ENCODE results near the gene MX2. TPM values are rescaled to one million over a fixed set of nuclear protein-coding genes. Genes with fewer than 3 reads are reported as not detected.

Gene MX2
- total RNA-seq, 1 experiment from 2014 or later, result 0.15 TPM

- H3K9ac ChIP-seq (ENCODE audit: low read length), result no peak overlapping the region
- ChIA-PET CTCF (no interaction called here), POLR2A (ENCODE audit: unreplicated experiment) (interaction anchor here (0.6 kb wide), 1 partner anchor 823 kb away, joined by 3 read pairs; no protein-coding TSS in a partner anchor)
- no peak for TF ChIP-seq EZH2 (IDR thresholded peaks at IDR 0.05; ENCODE audit: low read length, unreplicated experiment)
- H3K4me3 ChIP-seq (ENCODE audit: low read length), result no peak overlapping the region
- no peaks in the 10 kb centered on the region for H3K9me2 ChIP-seq (replicated peaks; ENCODE audit: low read length)
- no peak for DNase-seq
- H3K27me3 ChIP-seq (ENCODE audit: low read length), result no peaks in the 10 kb centered on the region
- no peaks in the 10 kb centered on the region for H3K9me3 ChIP-seq (ENCODE audit: low read length)
- no peak overlapping the region for H3K27ac ChIP-seq (ENCODE audit: low read length)
- no TSS peak for BruUV-seq (replicated peaks)
- H3K4me2 ChIP-seq (ENCODE audit: low read length), result no peak overlapping the region
- ATAC-seq, result no peak
- H2AFZ ChIP-seq (ENCODE audit: low read length), result no peak overlapping the region
- H3K79me2 ChIP-seq (ENCODE audit: low read length), result no peaks in the 10 kb centered on the region
- H3K36me3 ChIP-seq (ENCODE audit: low read depth, low read length), result no peaks in the 10 kb centered on the region
- intact Hi-C loops (cut with micrococcal nuclease), result no loop called here
- H3F3A ChIP-seq (ENCODE audit: low read length, unreplicated experiment), result no peaks in the 10 kb centered on the region
- H3K4me1 ChIP-seq (ENCODE audit: insufficient read depth, low read length), result no peaks in the 10 kb centered on the region
- no peaks in the 10 kb centered on the region for H4K20me1 ChIP-seq (ENCODE audit: low read length)
Measured at GRCh38 chr21:41445465-41445862, 83.6 kb downstream of the MX2 start.

DNA sequence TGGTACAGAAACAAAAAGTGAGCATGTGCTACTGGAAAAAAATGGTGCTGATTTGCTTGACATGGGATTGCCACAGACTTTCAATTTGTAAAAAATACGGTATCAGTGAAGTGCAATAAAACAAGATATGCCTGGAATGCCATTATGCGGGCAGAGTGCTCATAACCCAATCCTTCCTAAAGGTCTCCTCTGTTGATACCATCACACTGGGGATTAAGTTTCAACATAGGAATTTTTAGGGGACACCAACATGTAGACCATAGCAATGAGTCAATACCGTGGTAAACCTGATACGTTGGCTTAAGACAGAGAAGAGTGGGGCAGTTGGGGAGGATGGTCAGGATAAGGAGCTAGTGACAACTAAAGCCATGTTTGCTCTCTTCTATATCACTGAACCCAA lies 84.8 kb downstream of the MX2 start:
- H3K9ac ChIP-seq (ENCODE audit: low read length), result no peak overlapping the region
- POLR2A ChIA-PET (ENCODE audit: unreplicated experiment), result no interaction called here
- no peaks in the 10 kb centered on the region for H3K36me3 ChIP-seq (ENCODE audit: low read depth, low read length)
- no peaks in the 10 kb centered on the region for H3K27me3 ChIP-seq (ENCODE audit: low read length)
- H3K79me2 ChIP-seq (ENCODE audit: low read length), result no peaks in the 10 kb centered on the region
- TF ChIP-seq EZH2 (IDR thresholded peaks at IDR 0.05; ENCODE audit: low read length, unreplicated experiment), result no peak
- TF ChIP-seq CTCF (conservative IDR thresholded peaks at IDR 0.05; ENCODE audit: low read depth, low read length), result no peak
- TF ChIP-seq EZH2phosphoT487 (IDR thresholded peaks at IDR 0.05; ENCODE audit: borderline replicate concordance, low read length), result no peak
- no peak overlapping the region for H2AFZ ChIP-seq (ENCODE audit: low read length)
- no peak overlapping the region for H3K4me3 ChIP-seq (ENCODE audit: low read length)
- BruUV-seq (replicated peaks), result no TSS peak
- ATAC-seq, result no peak
- no peaks in the 10 kb centered on the region for H3K4me1 ChIP-seq (ENCODE audit: insufficient read depth, low read length)
- CTCF ChIA-PET, result no interaction called here
- H3K9me2 ChIP-seq (replicated peaks; ENCODE audit: low read length), result no peaks in the 10 kb centered on the region
- peak; percentile 33 for DNase-seq
- H3K27ac ChIP-seq (ENCODE audit: low read length), result no peak overlapping the region
- intact Hi-C loops (cut with micrococcal nuclease), result no loop called here
- H3F3A ChIP-seq (ENCODE audit: low read length, unreplicated experiment), result no peaks in the 10 kb centered on the region
- no peaks in the 10 kb centered on the region for H3K9me3 ChIP-seq (ENCODE audit: low read length)
- no peak overlapping the region for H3K4me2 ChIP-seq (ENCODE audit: low read length)
- no peaks in the 10 kb centered on the region for H4K20me1 ChIP-seq (ENCODE audit: low read length)

GRCh38 chr21:41447356-41447755 lies 85.5 kb downstream of the MX2 start:
- intact Hi-C loops (cut with micrococcal nuclease), result no loop called here
- no peak for DNase-seq
- no peaks in the 10 kb centered on the region for H3K27me3 ChIP-seq (ENCODE audit: low read length)
- ChIA-PET CTCF (no interaction called here), POLR2A (ENCODE audit: unreplicated experiment) (no interaction called here)
- no peak overlapping the region for H3K27ac ChIP-seq (ENCODE audit: low read length)
- no peak overlapping the region for H3K9ac ChIP-seq (ENCODE audit: low read length)
- H3K36me3 ChIP-seq (ENCODE audit: low read depth, low read length), result no peaks in the 10 kb centered on the region
- TF ChIP-seq EZH2phosphoT487 (IDR thresholded peaks at IDR 0.05; ENCODE audit: borderline replicate concordance, low read length), result no peak
- no peak for TF ChIP-seq EZH2 (IDR thresholded peaks at IDR 0.05; ENCODE audit: low read length, unreplicated experiment)
- TF ChIP-seq CTCF (conservative IDR thresholded peaks at IDR 0.05; ENCODE audit: low read depth, low read length), result no peak
- no peaks in the 10 kb centered on the region for H4K20me1 ChIP-seq (ENCODE audit: low read length)
- peaks cover 6% of the 10 kb centered on the region for H3K4me1 ChIP-seq (ENCODE audit: insufficient read depth, low read length)
- no peaks in the 10 kb centered on the region for H3K9me2 ChIP-seq (replicated peaks; ENCODE audit: low read length)
- no TSS peak for BruUV-seq (replicated peaks)
- no peaks in the 10 kb centered on the region for H3K79me2 ChIP-seq (ENCODE audit: low read length)
- no peak overlapping the region for H2AFZ ChIP-seq (ENCODE audit: low read length)
- no peaks in the 10 kb centered on the region for H3K9me3 ChIP-seq (ENCODE audit: low read length)
- H3F3A ChIP-seq (ENCODE audit: low read length, unreplicated experiment), result no peaks in the 10 kb centered on the region
- no peak overlapping the region for H3K4me2 ChIP-seq (ENCODE audit: low read length)
- no peak for ATAC-seq
- no peak overlapping the region for H3K4me3 ChIP-seq (ENCODE audit: low read length)
